MCF 10A (cell line): ENCODE measurements around the gene ACACA. TPM values are rescaled to one million over a fixed set of nuclear protein-coding genes. Genes with fewer than 3 reads are reported as not detected.

Source experiments
- BruUV-seq: library from RNA; stranded (reverse); fragments of 400-500 nt; replicated peaks from 2 replicates; lab custom pipeline; 2021; lab: Mats Ljungman, UMichigan
- CTCF ChIA-PET: fragments of 300-600 bp; sonication (Branson Sonifier 250); formaldehyde crosslinking; extraction: SDS; loops from one replicate; lab custom pipeline; 2021; ENCODE audit warnings: antibody characterized with exemption, inconsistent platforms; lab: Yijun Ruan, JAX
- POLR2A ChIA-PET: fragments of 300-600, 350-650 bp; sonication (Branson Sonifier 250); formaldehyde crosslinking; extraction: SDS; loops from one replicate; lab custom pipeline; 2020; ENCODE audit warnings: antibody characterized with exemption, inconsistent platforms; lab: Yijun Ruan, JAX
- DNase-seq: peaks from one replicate; pipeline ENCODE4 v3.0.0-alpha.2; 2018; ENCODE audit not compliant: unreplicated experiment
- H3K27ac Mint-ChIP-seq: one replicate; pipeline ENCODE4 v1.8.0; 2022; ENCODE audit warnings: mild to moderate bottlenecking, low read depth, mixed read lengths; ENCODE audit not compliant: unreplicated experiment
- H3K27me3 Mint-ChIP-seq: one replicate; pipeline ENCODE4 v1.8.0; 2022; ENCODE audit warnings: mixed read lengths; ENCODE audit not compliant: insufficient read depth, unreplicated experiment
- H3K36me3 Mint-ChIP-seq: one replicate; pipeline ENCODE4 v1.8.0; 2022; ENCODE audit warnings: mild to moderate bottlenecking, moderate library complexity, mixed read lengths; ENCODE audit not compliant: insufficient read depth, unreplicated experiment
- H3K4me1 Mint-ChIP-seq: one replicate; pipeline ENCODE4 v1.8.0; 2022; ENCODE audit warnings: mixed read lengths; ENCODE audit not compliant: insufficient read depth, unreplicated experiment
- H3K4me3 Mint-ChIP-seq: one replicate; pipeline ENCODE4 v1.8.0; 2022; ENCODE audit warnings: mild to moderate bottlenecking, moderate library complexity, mixed read lengths; ENCODE audit not compliant: unreplicated experiment
- H3K9me3 Mint-ChIP-seq: one replicate; pipeline ENCODE4 v1.8.0; 2022; ENCODE audit warnings: mixed read lengths; ENCODE audit not compliant: unreplicated experiment
- intact Hi-C: fragments of 100-400 bp; cut with micrococcal nuclease; formaldehyde crosslinking; loops from 2 replicates; pipeline ENCODE4 v1.14.1; 2022
- total RNA-seq: library from RNA; stranded (reverse); gene quantifications from 2 replicates; pipeline ENCODE4 v1.2.3, GENCODE V29; 2022
- TF ChIP-seq, protein P1 (sequence below): fragments of 200-600 bp; IDR thresholded peaks from one replicate; pipeline ENCODE4 v1.8.0; 2022; ENCODE audit warnings: antibody characterized with exemption, mild to moderate bottlenecking; ENCODE audit not compliant: unreplicated experiment

The ACACA gene
- total RNA-seq, 1 experiment from 2014 or later = 100 TPM

DNA sequence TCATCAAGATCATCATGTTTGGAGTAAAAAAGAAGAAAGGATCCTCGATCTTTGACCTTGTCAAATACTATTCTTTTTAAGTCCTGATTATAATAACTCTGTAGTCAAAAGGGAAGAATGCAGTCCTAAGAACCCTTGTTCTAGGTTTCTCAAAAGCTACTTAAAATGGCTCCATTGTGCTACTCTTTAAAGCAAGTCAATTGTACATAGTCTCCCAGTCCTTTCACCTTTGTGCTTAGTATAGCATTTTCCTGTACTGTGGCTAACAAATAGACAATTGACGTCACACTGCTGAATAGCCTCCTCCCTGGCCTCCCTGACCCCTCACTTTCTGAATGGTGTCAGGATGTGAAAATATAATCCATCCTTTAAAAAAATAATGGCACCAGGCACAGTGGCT lies 285.0 kb downstream of the ACACA start:
- DNase-seq = no peak
- TF ChIP-seq, protein P1, sequence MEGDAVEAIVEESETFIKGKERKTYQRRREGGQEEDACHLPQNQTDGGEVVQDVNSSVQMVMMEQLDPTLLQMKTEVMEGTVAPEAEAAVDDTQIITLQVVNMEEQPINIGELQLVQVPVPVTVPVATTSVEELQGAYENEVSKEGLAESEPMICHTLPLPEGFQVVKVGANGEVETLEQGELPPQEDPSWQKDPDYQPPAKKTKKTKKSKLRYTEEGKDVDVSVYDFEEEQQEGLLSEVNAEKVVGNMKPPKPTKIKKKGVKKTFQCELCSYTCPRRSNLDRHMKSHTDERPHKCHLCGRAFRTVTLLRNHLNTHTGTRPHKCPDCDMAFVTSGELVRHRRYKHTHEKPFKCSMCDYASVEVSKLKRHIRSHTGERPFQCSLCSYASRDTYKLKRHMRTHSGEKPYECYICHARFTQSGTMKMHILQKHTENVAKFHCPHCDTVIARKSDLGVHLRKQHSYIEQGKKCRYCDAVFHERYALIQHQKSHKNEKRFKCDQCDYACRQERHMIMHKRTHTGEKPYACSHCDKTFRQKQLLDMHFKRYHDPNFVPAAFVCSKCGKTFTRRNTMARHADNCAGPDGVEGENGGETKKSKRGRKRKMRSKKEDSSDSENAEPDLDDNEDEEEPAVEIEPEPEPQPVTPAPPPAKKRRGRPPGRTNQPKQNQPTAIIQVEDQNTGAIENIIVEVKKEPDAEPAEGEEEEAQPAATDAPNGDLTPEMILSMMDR = no peak
- Mint-ChIP-seq H3K9me3 (no peaks in the 10 kb centered on the region), H3K4me1 (no peaks in the 10 kb centered on the region), H3K4me3 (no peak overlapping the region), H3K27me3 (no peaks in the 10 kb centered on the region), H3K27ac (peak overlapping the region; percentile 19), H3K36me3 (peaks cover 68% of the 10 kb centered on the region)
- BruUV-seq = no TSS peak
- CTCF ChIA-PET = no interaction called here
- intact Hi-C loops = no loop called here
- POLR2A ChIA-PET = no interaction called here

DNA sequence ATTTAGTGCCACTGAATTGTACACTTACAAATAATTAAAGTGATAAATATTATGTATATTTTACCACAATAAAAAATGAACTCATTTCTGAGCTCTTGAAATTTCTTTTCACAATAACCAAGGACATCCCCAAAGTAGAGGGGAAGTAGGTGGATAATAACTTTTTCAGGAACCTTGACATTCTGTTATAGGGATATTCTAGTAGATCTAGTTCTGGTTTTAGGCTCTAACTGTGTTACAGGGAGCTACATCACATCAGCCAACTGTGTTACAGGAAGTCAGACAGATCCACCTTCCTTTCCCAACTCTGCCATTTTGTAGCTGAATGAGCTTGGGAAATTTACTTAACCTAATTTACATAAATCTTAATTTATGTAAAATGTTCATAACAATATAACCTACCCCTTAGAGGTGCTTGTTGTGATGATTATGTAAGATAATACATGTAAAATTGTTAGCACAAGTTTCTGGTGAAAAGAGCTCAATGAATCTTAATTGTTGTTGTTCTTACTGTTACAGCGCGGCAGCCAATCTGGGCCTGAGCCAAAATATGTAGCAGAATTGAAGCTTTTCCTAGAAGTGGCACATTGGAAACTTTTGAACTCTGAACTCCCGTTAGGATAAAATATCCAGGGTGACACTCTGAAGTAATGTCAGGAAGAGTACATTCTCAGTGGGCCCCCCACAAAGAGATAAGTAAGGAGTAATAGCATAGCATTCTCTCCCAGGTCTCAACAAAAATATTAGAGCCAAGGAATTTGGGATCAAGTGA lies 288.1 kb downstream of the ACACA start:
- Mint-ChIP-seq H3K4me3 (no peak overlapping the region), H3K27me3 (no peaks in the 10 kb centered on the region), H3K36me3 (peaks cover 75% of the 10 kb centered on the region), H3K27ac (no peak overlapping the region), H3K9me3 (no peaks in the 10 kb centered on the region), H3K4me1 (no peaks in the 10 kb centered on the region)
- intact Hi-C loops = no loop called here
- BruUV-seq = no TSS peak
- TF ChIP-seq, protein P1 = no peak
- DNase-seq = no peak
- POLR2A ChIA-PET = interaction anchor here (0.9 kb wide), 1 partner anchor 12 kb away, joined by 3 read pairs; no protein-coding TSS in a partner anchor
- CTCF ChIA-PET = interaction anchor here (0.6 kb wide), 1 partner anchor 70 kb away, joined by 4 read pairs; no protein-coding TSS in a partner anchor

DNA sequence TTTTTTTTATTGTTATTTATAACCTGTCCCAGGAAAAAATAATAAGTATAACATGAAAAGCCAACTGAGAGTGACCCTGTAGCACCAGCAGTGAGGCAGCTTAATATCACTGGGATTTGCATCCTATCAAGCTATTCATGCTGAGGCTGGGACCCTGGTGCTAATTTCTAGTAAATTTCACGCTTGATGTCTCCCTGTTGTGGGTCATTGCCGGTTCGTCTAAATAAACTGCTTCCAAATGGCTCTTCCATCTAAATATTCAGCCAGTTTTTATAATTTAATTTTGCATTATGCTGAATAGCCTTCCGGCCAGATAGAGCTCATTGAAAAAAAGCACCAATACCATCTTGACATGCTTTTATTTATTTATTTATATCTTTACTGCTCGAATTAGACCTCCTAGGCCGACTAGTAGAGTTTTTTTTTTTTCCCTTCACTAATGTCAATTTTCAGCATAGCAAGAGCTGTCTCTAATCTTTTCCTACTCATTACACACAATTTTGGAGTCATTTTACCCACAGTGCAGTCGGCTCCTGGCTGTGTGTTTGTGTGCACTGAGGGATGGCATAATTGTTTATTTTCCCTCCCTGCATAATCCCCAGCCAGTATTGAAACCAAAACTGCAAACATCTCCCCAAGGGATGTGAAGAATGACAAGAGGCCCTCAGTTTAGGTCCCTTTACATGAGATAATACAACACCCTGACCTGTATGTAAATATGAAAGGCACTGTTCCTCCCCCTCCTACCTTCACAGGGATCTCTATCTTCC lies 289.1 kb downstream of the ACACA start:
- intact Hi-C loops = no loop called here
- ChIA-PET POLR2A (interaction anchor here (0.7 kb wide), 1 partner anchor 122 kb away, joined by 3 read pairs; no protein-coding TSS in a partner anchor), CTCF (interaction anchor here (1.3 kb wide), 1 partner anchor 12 kb away, joined by 3 read pairs; no protein-coding TSS in a partner anchor)
- Mint-ChIP-seq H3K27ac (no peak overlapping the region), H3K27me3 (no peaks in the 10 kb centered on the region), H3K9me3 (no peaks in the 10 kb centered on the region), H3K4me1 (no peaks in the 10 kb centered on the region), H3K4me3 (no peak overlapping the region), H3K36me3 (peaks cover 75% of the 10 kb centered on the region)
- TF ChIP-seq, protein P1 = no peak
- DNase-seq = no peak
- BruUV-seq = no TSS peak

DNA sequence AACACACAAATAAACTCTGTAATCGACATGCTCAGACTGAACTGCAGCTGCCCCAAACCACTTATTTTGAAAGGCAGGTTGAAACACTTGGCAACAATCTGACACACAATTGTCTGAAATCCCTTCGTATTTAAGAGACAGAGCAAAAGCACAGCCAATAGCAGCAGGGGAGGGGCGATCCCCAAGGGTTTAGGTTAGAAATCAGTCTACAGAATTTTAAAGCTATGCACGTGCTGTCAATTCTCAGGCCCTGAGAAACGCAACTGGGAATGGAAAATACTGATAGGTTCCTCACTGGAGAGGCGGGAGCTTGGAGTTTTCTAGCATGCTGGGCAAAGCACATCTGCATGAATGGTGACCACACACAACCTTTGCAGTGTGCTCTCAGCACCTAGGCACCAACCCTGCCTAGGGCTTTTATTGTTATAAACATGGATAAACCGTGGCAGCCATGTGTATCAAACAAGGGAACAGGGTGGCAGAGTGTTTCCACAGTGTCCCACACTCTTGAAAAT lies 289.9 kb downstream of the ACACA start:
- POLR2A ChIA-PET = no interaction called here
- no peaks in the 10 kb centered on the region for H3K4me1 Mint-ChIP-seq
- no peaks in the 10 kb centered on the region for H3K9me3 Mint-ChIP-seq
- CTCF ChIA-PET = interaction anchor here (1.3 kb wide), 1 partner anchor 13 kb away, joined by 3 read pairs; no protein-coding TSS in a partner anchor
- no peaks in the 10 kb centered on the region for H3K27me3 Mint-ChIP-seq
- intact Hi-C loops = no loop called here
- DNase-seq = no peak
- no peak overlapping the region for H3K4me3 Mint-ChIP-seq
- peaks cover 75% of the 10 kb centered on the region for H3K36me3 Mint-ChIP-seq
- TF ChIP-seq, protein P1 = no peak
- no TSS peak for BruUV-seq
- no peak overlapping the region for H3K27ac Mint-ChIP-seq
